GM10248 (cell line): Measurements from ENCODE around the gene CSNK1D.

Experiments used
- CTCF ChIA-PET: fragments of 300-600 bp; sonication (Branson Sonifier 250); formaldehyde crosslinking; extraction: SDS; loops from one replicate; lab custom pipeline; 2021; ENCODE audit warnings: antibody characterized with exemption; lab: Yijun Ruan, JAX
- POLR2A ChIA-PET: fragments of 350-650 bp; sonication (Branson Sonifier 250); formaldehyde crosslinking; extraction: SDS; loops from one replicate; lab custom pipeline; 2020; ENCODE audit warnings: antibody characterized with exemption; lab: Yijun Ruan, JAX
- DNase-seq: peaks from one replicate; pipeline ENCODE4 v3.0.0; 2012; ENCODE audit errors: extremely low spot score
- CTCF ChIP-seq: IDR thresholded peaks from 2 replicates; pipeline ENCODE4 v1.5.1; 2012; ENCODE audit warnings: mild to moderate bottlenecking, low read depth; ENCODE audit errors: extremely low read depth, missing control alignments, control extremely low read depth

CSNK1D gene

GRCh38 chr17:82226146-82226808 lies 47.2 kb downstream of the CSNK1D start:
- ChIA-PET CTCF (interaction anchor here (0.7 to 0.8 kb wide), 2 partner anchors 10 to 20 kb away, joined by 3 to 6 read pairs; no protein-coding TSS in a partner anchor), POLR2A (no interaction called here)

GRCh38 chr17:82225368-82226029 lies 48.0 kb downstream of the CSNK1D start:
- CTCF ChIA-PET: no interaction called here
- no peak for DNase-seq
- POLR2A ChIA-PET: no interaction called here
- no peak for TF ChIP-seq CTCF

More at GRCh38 chr17:82226146-82226808, 47.2 kb downstream of the CSNK1D start:
- DNase-seq: no peak
- TF ChIP-seq CTCF: no peak

GRCh38 chr17:82224666-82225065 lies 48.8 kb downstream of the CSNK1D start:
- no peak for TF ChIP-seq CTCF
- POLR2A ChIA-PET: no interaction called here
- CTCF ChIA-PET: no interaction called here

GRCh38 chr17:82223517-82223916 lies 50.0 kb downstream of the CSNK1D start:
- no peak for TF ChIP-seq CTCF
- DNase-seq: no peak
- POLR2A ChIA-PET: no interaction called here
- CTCF ChIA-PET: no interaction called here

More at GRCh38 chr17:82224666-82225065, 48.8 kb downstream of the CSNK1D start:
- DNase-seq: no peak

- no peak for TF ChIP-seq CTCF
- ChIA-PET POLR2A (no interaction called here), CTCF (no interaction called here)
Measured at GRCh38 chr17:82222816-82223215, 50.7 kb downstream of the CSNK1D start.

GRCh38 chr17:82221341-82221902 lies 52.1 kb downstream of the CSNK1D start:
- no peak for TF ChIP-seq CTCF
- no peak for DNase-seq
- CTCF ChIA-PET: interaction anchor here (1.1 to 1.3 kb wide), 2 partner anchors 15 to 226 kb away, joined by 3 read pairs; no protein-coding TSS in a partner anchor
- POLR2A ChIA-PET: interaction anchor here (0.8 kb wide), 1 partner anchor 8 kb away, joined by 3 read pairs; no protein-coding TSS in a partner anchor

More at GRCh38 chr17:82222816-82223215, 50.7 kb downstream of the CSNK1D start:
- DNase-seq: no peak
